Gastrocnemius medialis (tissue), 4 donors: Measurements from ENCODE around the gene COL24A1. TPM values are rescaled to one million over a fixed set of nuclear protein-coding genes. Genes with fewer than 3 reads are reported as not detected.
A peak's percentile ranks its signal among the peaks of the same experiment; 100 is the strongest.

ENCODE experiments used
- ATAC-seq, 2 donors: fragments of 150-250 bp; one replicate each; pipeline ENCODE4 v1.9.1; 2016
- DNase-seq, 2 donors: peaks; one replicate each; pipeline ENCODE4 v3.0.0-alpha.2; 2019
- H3K27ac ChIP-seq, 4 donors: fragments of 200-600 bp; sonication (generic); 1 replicate in 1 of 4; 2 replicates in 3 of 4; pipeline ENCODE4 v1.5.1; 2016 to 2018; ENCODE audit warnings: mild to moderate bottlenecking in 2 of 4, moderate library complexity in 1 of 4
- H3K27me3 ChIP-seq, 3 donors: fragments of 200-600 bp; sonication (generic) in 2 of 3; 1 replicate in 1 of 3; 2 replicates in 2 of 3; pipeline versions ENCODE4 v1.5.1 to v1.6.0; 2016 to 2019; ENCODE audit warnings: mild to moderate bottlenecking in 1 of 3, moderate library complexity in 1 of 3
- H3K36me3 ChIP-seq, 2 donors: fragments of 200-600 bp; sonication (generic) in 1 of 2; one replicate each; pipeline ENCODE4 v1.5.1; 2017 to 2018
- H3K4me1 ChIP-seq, 2 donors: fragments of 200-600 bp; sonication (generic) in 1 of 2; one replicate each; pipeline ENCODE4 v1.5.1; 2016 to 2017; ENCODE audit warnings: mild to moderate bottlenecking in 2 of 2
- H3K4me3 ChIP-seq, 4 donors: fragments of 200-600 bp; sonication (generic) in 3 of 4; 1 replicate in 1 of 4; 2 replicates in 3 of 4; pipeline ENCODE4 v1.5.1; 2016 to 2019; ENCODE audit warnings: mild to moderate bottlenecking in 2 of 4
- H3K9me3 ChIP-seq, 3 donors: fragments of 200-600 bp; sonication (generic) in 2 of 3; 1 replicate in 1 of 3; 2 replicates in 2 of 3; pipeline ENCODE4 v1.5.1; 2016 to 2019
- CTCF ChIP-seq, 5 experiments: fragments of 450-650 bp in 3 of 5; fragments of 200-600 bp in 2 of 5; sonication (generic) in 2 of 5; IDR thresholded peaks in 4 of 5; conservative IDR thresholded peaks in 1 of 5; 1 replicate in 4 of 5; 2 replicates in 1 of 5; pipeline ENCODE4 v1.5.1; 2016 to 2019; ENCODE audit warnings: antibody characterized with exemption in 5 of 5, mild to moderate bottlenecking in 3 of 5, moderate library complexity in 3 of 5
- POLR2A ChIP-seq, 2 donors: fragments of 450-650 bp; IDR thresholded peaks; one replicate each; pipeline ENCODE4 v1.6.1; 2017; ENCODE audit warnings: antibody characterized with exemption in 2 of 2, mild to moderate bottlenecking in 2 of 2, moderate library complexity in 2 of 2
- in situ Hi-C, 4 donors: fragments of 200-750 bp; cut with MboI; loops; one replicate each; pipeline versions ENCODE4 v1.15.0 to v1.8.0; 2017; ENCODE audit warnings: low sequenced_read_pairs in 4 of 4
- intact Hi-C: fragments of 100-400 bp; cut with DNase I; formaldehyde crosslinking; loops from one replicate; pipeline ENCODE4 v1.15.1; 2023; ENCODE audit warnings: low total_unique reads
- total RNA-seq, 4 donors: library from RNA; depleted of rRNA; stranded (reverse); fragments of >200 nt; gene quantifications; one replicate each; pipeline versions ENCODE4 v1.1.0 to v1.2.3, GENCODE V29; 2016

The COL24A1 gene
- total RNA-seq, 4 donors from 2014 or later, result 0.09 to 0.36 TPM; not detected in 2

- Histone ChIP-seq H3K4me1 (no peaks in the 10 kb centered on the region), H3K27me3 (no peaks in the 10 kb centered on the region), H3K9me3 (no peaks in the 10 kb centered on the region), H3K4me3 (peak overlapping the region in 1 of 4 donors; percentile 15), H3K36me3 (no peaks in the 10 kb centered on the region), H3K27ac (no peak overlapping the region)
- DNase-seq (no peak), ATAC-seq (no peak)
- in situ Hi-C loops, result no loop called here
- intact Hi-C loops, result no loop called here
- TF ChIP-seq CTCF (IDR thresholded peaks at IDR 0.05 in 4 of 5, conservative IDR thresholded peaks at IDR 0.05 in 1 of 5) (no peak), POLR2A (IDR thresholded peaks at IDR 0.05) (no peak)
Measured at GRCh38 chr1:85992791-85993190, 163.8 kb downstream of the COL24A1 start.

DNA sequence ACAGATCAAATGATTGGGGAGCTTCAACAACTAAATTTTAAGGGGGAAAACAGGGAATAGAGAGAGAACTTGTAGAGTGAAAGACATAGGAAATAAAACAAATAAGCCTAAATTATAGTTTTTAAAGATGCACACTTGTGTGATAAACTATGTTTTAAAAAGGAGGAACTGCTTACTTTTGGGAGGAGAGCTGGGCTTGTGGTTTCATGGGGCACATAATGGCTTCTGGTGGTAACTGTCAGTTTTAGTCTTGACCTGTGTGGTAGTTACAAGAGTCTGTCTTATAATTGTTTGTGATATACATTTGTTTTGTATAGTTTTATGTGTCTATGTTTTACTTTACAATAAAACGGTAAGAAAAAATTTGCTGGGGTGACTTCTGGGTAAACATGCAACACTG is 165.3 kb downstream of the COL24A1 start:
- no peak for ATAC-seq
- no peaks in the 10 kb centered on the region for H3K36me3 ChIP-seq
- in situ Hi-C loops, result no loop called here
- H3K27me3 ChIP-seq, result no peaks in the 10 kb centered on the region
- DNase-seq, result no peak
- H3K4me3 ChIP-seq, result no peak overlapping the region
- intact Hi-C loops, result no loop called here
- H3K27ac ChIP-seq, result no peak overlapping the region
- no peaks in the 10 kb centered on the region for H3K4me1 ChIP-seq
- H3K9me3 ChIP-seq, result no peaks in the 10 kb centered on the region
- TF ChIP-seq CTCF (IDR thresholded peaks at IDR 0.05 in 4 of 5, conservative IDR thresholded peaks at IDR 0.05 in 1 of 5) (no peak), POLR2A (IDR thresholded peaks at IDR 0.05) (no peak)

GRCh38 chr1:85984636-85985035 is 171.9 kb downstream of the COL24A1 start:
- no peak overlapping the region for H3K4me3 ChIP-seq
- H3K4me1 ChIP-seq, result no peaks in the 10 kb centered on the region
- intact Hi-C loops (no loop called here), in situ Hi-C loops (no loop called here)
- no peaks in the 10 kb centered on the region for H3K9me3 ChIP-seq
- no peak overlapping the region for H3K27ac ChIP-seq
- H3K36me3 ChIP-seq, result no peaks in the 10 kb centered on the region
- ATAC-seq, result no peak
- no peaks in the 10 kb centered on the region for H3K27me3 ChIP-seq
- DNase-seq, result no peak
- no peak for TF ChIP-seq CTCF (IDR thresholded peaks at IDR 0.05 in 4 of 5, conservative IDR thresholded peaks at IDR 0.05 in 1 of 5)
- TF ChIP-seq POLR2A (IDR thresholded peaks at IDR 0.05), result no peak

DNA sequence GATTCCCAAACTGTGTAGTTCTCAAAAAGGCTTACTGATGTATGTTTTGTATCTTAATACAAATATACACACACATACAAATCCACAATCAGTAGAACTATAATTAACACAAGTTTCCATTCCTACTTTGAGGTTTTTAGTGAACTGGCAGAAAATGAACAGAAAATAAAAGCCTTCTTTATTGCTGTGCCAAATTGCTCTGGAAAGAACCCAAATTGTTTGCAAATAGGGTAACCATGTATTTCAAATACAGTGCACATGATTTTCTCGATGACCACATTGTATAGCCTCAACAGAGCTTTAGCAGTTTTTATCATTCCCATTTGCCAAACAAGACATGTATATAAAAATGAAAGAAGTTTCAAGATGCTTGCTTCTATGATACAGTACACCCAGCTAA is 173.3 kb downstream of the COL24A1 start:
- Histone ChIP-seq H3K27ac (no peak overlapping the region), H3K27me3 (no peaks in the 10 kb centered on the region), H3K9me3 (no peaks in the 10 kb centered on the region), H3K36me3 (no peaks in the 10 kb centered on the region), H3K4me1 (no peaks in the 10 kb centered on the region), H3K4me3 (no peak overlapping the region)
- in situ Hi-C loops (no loop called here), intact Hi-C loops (no loop called here)
- TF ChIP-seq CTCF (IDR thresholded peaks at IDR 0.05 in 4 of 5, conservative IDR thresholded peaks at IDR 0.05 in 1 of 5) (no peak), POLR2A (IDR thresholded peaks at IDR 0.05) (no peak)
- DNase-seq (no peak), ATAC-seq (no peak)

DNA sequence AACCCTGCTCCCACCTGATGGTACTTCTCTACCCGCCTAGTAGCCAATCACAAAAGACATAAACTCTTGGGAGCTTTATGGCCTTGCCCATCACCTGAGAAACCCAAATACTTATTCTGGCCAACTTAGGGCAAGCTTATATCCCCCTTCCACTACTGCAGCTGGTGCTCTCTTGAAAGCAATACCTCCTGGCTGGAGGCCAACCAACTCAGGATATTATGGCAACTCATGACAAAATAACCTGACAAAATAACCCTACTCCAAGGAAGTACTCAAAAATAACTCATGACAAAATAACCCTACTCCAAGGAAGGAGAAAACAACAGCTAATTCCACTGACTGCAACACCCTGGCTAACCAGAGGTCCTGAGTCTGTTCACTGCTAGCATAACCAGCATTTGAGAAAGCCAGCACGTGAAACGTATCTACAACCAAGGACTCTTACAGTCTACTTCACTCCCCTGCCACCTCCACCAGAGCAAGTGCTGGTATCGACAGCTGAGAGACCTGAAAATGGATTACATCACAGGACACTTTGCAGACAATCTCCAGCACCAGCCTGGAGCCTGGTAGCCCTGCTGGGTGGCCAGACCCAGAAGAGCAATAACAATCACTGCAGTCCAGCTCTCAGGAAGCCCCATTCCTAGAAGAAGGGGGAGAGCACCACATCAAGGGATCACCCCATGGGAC is 179.9 kb downstream of the COL24A1 start:
- in situ Hi-C loops, result no loop called here
- H3K27me3 ChIP-seq, result no peaks in the 10 kb centered on the region
- no peak overlapping the region for H3K27ac ChIP-seq

More for the DNA sequence above, 179.9 kb downstream of the COL24A1 start:
- Histone ChIP-seq H3K9me3 (no peaks in the 10 kb centered on the region), H3K36me3 (no peaks in the 10 kb centered on the region), H3K4me1 (no peaks in the 10 kb centered on the region), H3K4me3 (no peak overlapping the region)
- intact Hi-C loops, result no loop called here
- TF ChIP-seq POLR2A (IDR thresholded peaks at IDR 0.05) (no peak), CTCF (IDR thresholded peaks at IDR 0.05 in 4 of 5, conservative IDR thresholded peaks at IDR 0.05 in 1 of 5) (no peak)
- no peak for DNase-seq
- ATAC-seq, result no peak
